Lower leg skin (tissue), 4 donors: Measurements from ENCODE around the gene SYT1. TPM values are rescaled to one million over a fixed set of nuclear protein-coding genes. Genes with fewer than 3 reads are reported as not detected.

ENCODE experiments used
- DNase-seq, 2 donors: peaks; one replicate each; pipeline ENCODE4 v3.0.0-alpha.2; 2019; ENCODE audit warnings: low spot score in 2 of 2
- H3K4me3 ChIP-seq: fragments of 200-600 bp; sonication (generic); 2 replicates; pipeline ENCODE4 v1.5.1; 2017; ENCODE audit warnings: mild to moderate bottlenecking, low read depth; ENCODE audit not compliant: poor library complexity, severe bottlenecking
- CTCF ChIP-seq, 3 donors: fragments of 450-650 bp; IDR thresholded peaks; one replicate each; pipeline ENCODE4 v1.5.1; 2016; ENCODE audit warnings: antibody characterized with exemption in 3 of 3, mild to moderate bottlenecking in 3 of 3, moderate library complexity in 2 of 3
- POLR2A ChIP-seq, 2 donors: fragments of 450-650 bp; IDR thresholded peaks; one replicate each; pipeline ENCODE4 v1.6.1; 2016 to 2017; ENCODE audit warnings: antibody characterized with exemption in 2 of 2, mild to moderate bottlenecking in 1 of 2, moderate library complexity in 1 of 2
- WGBS, 2 donors: methylation state at CpG; one replicate each; pipeline ENCODE4 v1.1.5; 2018; 5-methylcytosine and 5-hydroxymethylcytosine counted together
- intact Hi-C: fragments of 100-400 bp; cut with DNase I; formaldehyde crosslinking; loops from one replicate; pipeline ENCODE4 v1.15.0; 2023; ENCODE audit warnings: low total_unique reads
- total RNA-seq, 4 donors: library from RNA; depleted of rRNA; stranded (reverse); fragments of >200 nt; gene quantifications; one replicate each; pipeline ENCODE4 v1.1.0, GENCODE V29; 2016

The SYT1 gene
- total RNA-seq, 4 donors from 2014 or later, result 0.15 to 0.49 (median 0.29) TPM

- DNase-seq, result no peak
- no peak for TF ChIP-seq CTCF (IDR thresholded peaks at IDR 0.05)
- no peak for TF ChIP-seq POLR2A (IDR thresholded peaks at IDR 0.05)
- intact Hi-C loops, result no loop called here
- no peak overlapping the region for H3K4me3 ChIP-seq
Measured at GRCh38 chr12:79298506-79298905, 433.9 kb downstream of the SYT1 start.

- intact Hi-C loops, result no loop called here
- no peak overlapping the region for H3K4me3 ChIP-seq
- TF ChIP-seq POLR2A (IDR thresholded peaks at IDR 0.05) (no peak), CTCF (IDR thresholded peaks at IDR 0.05) (no peak)
- DNase-seq, result no peak
- 72 to 80% methylated on average over 5 of the region's 5 CpGs for WGBS, 2 donors
Measured at GRCh38 chr12:79299447-79300198, 435.0 kb downstream of the SYT1 start.

- no peak for DNase-seq
- intact Hi-C loops, result no loop called here
- TF ChIP-seq POLR2A (IDR thresholded peaks at IDR 0.05) (no peak), CTCF (IDR thresholded peaks at IDR 0.05) (no peak)
- no peak overlapping the region for H3K4me3 ChIP-seq
- 87 to 93% methylated on average over 5 of the region's 5 CpGs for WGBS, 2 donors
Measured at GRCh38 chr12:79300199-79300568, 435.6 kb downstream of the SYT1 start.

GRCh38 chr12:79301181-79301580, 436.6 kb downstream of the SYT1 start:
- H3K4me3 ChIP-seq, result no peak overlapping the region
- no peak for DNase-seq
- WGBS, 2 donors, result 74 to 79% methylated on average over 3 of the region's 3 CpGs
- TF ChIP-seq POLR2A (IDR thresholded peaks at IDR 0.05), result no peak
- TF ChIP-seq CTCF (IDR thresholded peaks at IDR 0.05), result no peak
- intact Hi-C loops, result no loop called here

- 47 to 56% methylated on average over 9 of the region's 9 CpGs for WGBS, 2 donors
- no peak for DNase-seq
- H3K4me3 ChIP-seq, result no peak overlapping the region
- TF ChIP-seq CTCF (IDR thresholded peaks at IDR 0.05) (no peak), POLR2A (IDR thresholded peaks at IDR 0.05) (no peak)
- intact Hi-C loops, result no loop called here
Measured at GRCh38 chr12:79302162-79302814, 437.7 kb downstream of the SYT1 start.
